Renal cortex interstitium (tissue), 11 donors: Measurements from ENCODE around the gene ZNF780A. TPM values are rescaled to one million over a fixed set of nuclear protein-coding genes. Genes with fewer than 3 reads are reported as not detected.

ENCODE experiments used
- DNase-seq, 11 donors: peaks; one replicate each; pipeline ENCODE4 v3.0.0-alpha.2; 2013; ENCODE audit warnings: low read depth in 9 of 11, low spot score in 4 of 11; ENCODE audit errors: extremely low read depth in 1 of 11
- polyA plus RNA-seq, 3 donors: library from polyadenylated mRNA; unstranded; fragments of 120-200 nt; gene quantifications; one replicate each; pipeline ENCODE4 v1.2.1, GENCODE V29; 2013; ENCODE audit not compliant: insufficient read length in 3 of 3

Gene ZNF780A
- polyA plus RNA-seq, 3 donors: 18.7 to 20.3 (median 19.7) TPM

GRCh38 chr19:40033989-40034560 lies 56.7 kb downstream of the ZNF780A start:
- no peak for DNase-seq

GRCh38 chr19:40026597-40026970 lies 64.2 kb downstream of the ZNF780A start:
- no peak for DNase-seq

- no peak for DNase-seq
These were observed 64.7 kb downstream of the ZNF780A start for GRCh38 chr19:40025938-40026596.

DNA sequence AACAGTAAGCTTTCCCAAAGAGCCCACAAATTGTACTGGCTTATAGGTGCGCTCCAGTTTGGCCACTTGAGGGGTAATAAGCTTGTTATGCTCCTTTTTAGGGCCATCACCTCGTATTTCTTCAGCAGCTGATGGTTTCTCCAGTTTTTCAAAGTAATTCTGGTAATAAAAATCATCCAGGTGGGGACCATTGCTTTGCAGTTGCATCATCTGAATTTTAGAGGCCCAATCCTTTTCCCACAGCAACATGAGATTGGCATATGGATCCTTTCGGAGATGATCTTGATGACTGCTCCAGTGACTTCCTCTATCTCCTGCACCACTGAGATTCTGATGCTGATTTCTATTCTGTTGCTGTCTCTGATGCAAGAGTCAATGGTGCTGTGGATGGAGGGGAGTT lies 66.8 kb downstream of the ZNF780A start:
- DNase-seq: no peak

Other genes with a start within 250 kb of the ZNF780A start
- gene FBL, start 244.6 kb downstream of the ZNF780A start, polyA plus RNA-seq: 100 to 1,000 TPM; 288 to 390 (median 331) TPM
- 10 to 100 TPM in 1 of 3 donors, 1 to 10 TPM in 2; 5.7 to 13.2 (median 9.4) TPM for gene FCGBP, start 156.3 kb downstream of the ZNF780A start, polyA plus RNA-seq
- gene PSMC4, start 119.8 kb downstream of the ZNF780A start, polyA plus RNA-seq: 100 to 1,000 TPM in 2 of 3 donors, 10 to 100 TPM in 1; 83.5 to 104 (median 101) TPM
- 10 to 100 TPM in 1 of 3 donors, 1 to 10 TPM in 2; 6.1 to 10.8 (median 6.2) TPM for gene ZNF546, start 93.9 kb downstream of the ZNF780A start, polyA plus RNA-seq
- gene ZNF780B, start 34.7 kb downstream of the ZNF780A start, polyA plus RNA-seq: 10 to 100 TPM; 22.8 to 42.6 (median 25.5) TPM
- 10 to 100 TPM in 2 of 3 donors, 1 to 10 TPM in 1; 9.2 to 19.6 (median 17.4) TPM for gene MAP3K10, start 100.5 kb upstream of the ZNF780A start, polyA plus RNA-seq
- gene TTC9B, start 127.4 kb upstream of the ZNF780A start, polyA plus RNA-seq: under 1 TPM; 0.11 to 0.26 (median 0.12) TPM
- gene CCNP, start 135.7 kb upstream of the ZNF780A start, polyA plus RNA-seq: 1 to 10 TPM; 1.1 to 2.3 (median 1.2) TPM
- gene AKT2, start 194.4 kb upstream of the ZNF780A start, polyA plus RNA-seq: 100 to 1,000 TPM; 144 to 248 (median 180) TPM